ENCODE results near the gene GRM7.

GRCh38 chr3:7461202-7461825 lies 600.4 kb downstream of the GRM7 start:
- TF ChIP-seq CTCF (IDR thresholded peaks at IDR 0.05; ENCODE audit: poor library complexity, severe bottlenecking) (no peak), TAF1 (IDR thresholded peaks at IDR 0.05; ENCODE audit: low read depth) (no peak), EZH2 (IDR thresholded peaks at IDR 0.05; ENCODE audit: borderline replicate concordance, insufficient read depth, low read length, poor library complexity, severe bottlenecking) (no peak), RAD21 (conservative IDR thresholded peaks at IDR 0.05) (no peak), REST (IDR thresholded peaks at IDR 0.05; ENCODE audit: borderline replicate concordance) (no peak), EP300 (conservative IDR thresholded peaks at IDR 0.05; ENCODE audit: poor library complexity, severe bottlenecking) (no peak)
